CD4-positive, alpha-beta T cell (primary cell): ENCODE data around the gene SORL1-AS1.
A peak's percentile ranks its signal among the peaks of the same experiment; 100 is the strongest.

Source experiments
- ATAC-seq: fragments of 200-7000 bp; cut with Tn5 transposase; one replicate; pipeline ENCODE4 v1.10.0; 2022; ENCODE audit warnings: mild to moderate bottlenecking; ENCODE audit not compliant: poor library complexity
- CTCF ChIA-PET: fragments of 350-600 bp; sonication (Branson Sonifier 250); formaldehyde crosslinking; loops from one replicate; lab custom pipeline; 2021; ENCODE audit warnings: antibody characterized with exemption, inconsistent platforms; lab: Charles Lee
- POLR2A ChIA-PET: fragments of 350-600 bp; sonication (Branson Sonifier 250); formaldehyde crosslinking; loops from one replicate; lab custom pipeline; 2021; ENCODE audit warnings: antibody characterized with exemption, inconsistent platforms; lab: Charles Lee
- DNase-seq, 14 experiments: peaks; one replicate each; pipeline ENCODE4 v3.0.0-alpha.2; 2013 to 2020; ENCODE audit warnings: mixed read lengths in 2 of 14
- H3K27ac ChIP-seq, 2 donors: one replicate each; pipeline versions ENCODE4 v1.5.1 to v1.7.0; 2013; ENCODE audit warnings: low read length in 2 of 2, low read depth in 1 of 2, mild to moderate bottlenecking in 1 of 2
- H3K27me3 ChIP-seq, 2 experiments: 1 replicate in 1 of 2; 2 replicates in 1 of 2; pipeline versions ENCODE4 v1.6.1 to v1.7.0; 2013; ENCODE audit warnings: low read length in 2 of 2, control low read depth in 1 of 2, mild to moderate bottlenecking in 1 of 2, moderate library complexity in 1 of 2; ENCODE audit not compliant: insufficient read depth in 2 of 2, control insufficient read depth in 1 of 2
- H3K36me3 ChIP-seq: one replicate; pipeline ENCODE4 v1.6.1; 2013; ENCODE audit warnings: low read length, control low read depth; ENCODE audit not compliant: insufficient read depth
- H3K4me1 ChIP-seq: one replicate; pipeline ENCODE4 v1.6.1; 2013; ENCODE audit warnings: low read length, control low read depth; ENCODE audit not compliant: insufficient read depth
- H3K4me3 ChIP-seq: one replicate; pipeline ENCODE4 v1.5.1; 2013; ENCODE audit warnings: mild to moderate bottlenecking, low read length, moderate library complexity
- H3K9me3 ChIP-seq, 2 experiments: 1 replicate in 1 of 2; 2 replicates in 1 of 2; pipeline versions ENCODE4 v1.6.1 to v1.7.0; 2013; ENCODE audit warnings: low read length in 2 of 2, mild to moderate bottlenecking in 2 of 2, control low read depth in 1 of 2, moderate library complexity in 1 of 2; ENCODE audit not compliant: control insufficient read depth in 1 of 2, insufficient read depth in 1 of 2
- H3K27ac Mint-ChIP-seq: one replicate; pipeline ENCODE4 v1.8.0; 2020; ENCODE audit warnings: mixed read lengths
- H3K27me3 Mint-ChIP-seq: one replicate; pipeline ENCODE4 v1.8.0; 2021; ENCODE audit warnings: mixed read lengths
- H3K36me3 Mint-ChIP-seq: one replicate; pipeline ENCODE4 v1.8.0; 2021; ENCODE audit warnings: low read depth, mixed read lengths
- H3K4me1 Mint-ChIP-seq: one replicate; pipeline ENCODE4 v1.8.0; 2021; ENCODE audit warnings: low read depth, mixed read lengths
- H3K4me3 Mint-ChIP-seq: one replicate; pipeline ENCODE4 v1.8.0; 2020; ENCODE audit warnings: mild to moderate bottlenecking, mixed read lengths
- H3K9me3 Mint-ChIP-seq: one replicate; pipeline ENCODE4 v1.8.0; 2020; ENCODE audit warnings: mixed read lengths
- CTCF ChIP-seq: fragments of 200-600 bp; IDR thresholded peaks from one replicate; pipeline ENCODE4 v1.8.0; 2022; ENCODE audit warnings: antibody characterized with exemption, mild to moderate bottlenecking
- intact Hi-C, 2 experiments: fragments of 100-400 bp; cut with DNase I in 1 of 2; cut with micrococcal nuclease in 1 of 2; formaldehyde crosslinking; loops; one replicate each; pipeline versions ENCODE4 v1.15.1 to v1.9.0; 2023 to 2025; cut with DNase I, micrococcal nuclease

SORL1-AS1 gene

GRCh38 chr11:121444526-121444925 lies 8.2 kb downstream of the SORL1-AS1 start:
- H3K36me3 ChIP-seq: peaks cover 22% of the 10 kb centered on the region
- POLR2A ChIA-PET: interaction anchor here (0.6 to 10.6 kb wide), 4 partner anchors 8 to 27 kb away, joined by 3 to 326 read pairs (median 4); partner anchors contain the start of gene SORL1-AS1
- peaks cover 54% of the 10 kb centered on the region for H3K4me1 ChIP-seq
- CTCF ChIA-PET: interaction anchor here (0.9 to 1.2 kb wide), 2 partner anchors 94 to 108 kb away, joined by 3 read pairs; no protein-coding TSS in a partner anchor
- intact Hi-C loops: no loop called here
- TF ChIP-seq CTCF: no peak
- Mint-ChIP-seq H3K27me3 (no peaks in the 10 kb centered on the region), H3K9me3 (no peaks in the 10 kb centered on the region), H3K4me1 (peaks cover 83% of the 10 kb centered on the region), H3K36me3 (peaks cover 60% of the 10 kb centered on the region), H3K27ac (peak overlapping the region; percentile 92), H3K4me3 (peak overlapping the region; percentile 40)
- ATAC-seq (no peak), DNase-seq (no peak)
- no peak overlapping the region for H3K4me3 ChIP-seq
- H3K9me3 ChIP-seq: peaks cover 0 to 9% of the 10 kb centered on the region in 2 experiments
- H3K27ac ChIP-seq: no peak overlapping the region
- H3K27me3 ChIP-seq: no peaks in the 10 kb centered on the region

GRCh38 chr11:121443688-121444275 lies 9.0 kb downstream of the SORL1-AS1 start:
- peak overlapping the region; percentile 22 for H3K4me3 Mint-ChIP-seq
- H3K4me1 ChIP-seq: peaks cover 47% of the 10 kb centered on the region
- peaks cover 0 to 5% of the 10 kb centered on the region in 2 experiments for H3K9me3 ChIP-seq
- H3K4me1 Mint-ChIP-seq: peaks cover 75% of the 10 kb centered on the region
- H3K27me3 ChIP-seq: no peaks in the 10 kb centered on the region
- no peaks in the 10 kb centered on the region for H3K9me3 Mint-ChIP-seq
- ChIA-PET POLR2A (interaction anchor here (0.9 to 10.6 kb wide), 4 partner anchors 10 to 122 kb away, joined by 3 to 326 read pairs (median 4); no protein-coding TSS in a partner anchor), CTCF (interaction anchor here (1.1 to 1.2 kb wide), 2 partner anchors 9 to 95 kb away, joined by 3 read pairs; partner anchors contain the start of genes SORL1 and SORL1-AS1)
- H3K27me3 Mint-ChIP-seq: no peaks in the 10 kb centered on the region
- intact Hi-C loops: no loop called here
- no peak overlapping the region for H3K27ac ChIP-seq
- ATAC-seq (no peak), DNase-seq (peak in 1 of 14 experiments; percentile 30)
- H3K27ac Mint-ChIP-seq: peak overlapping the region; percentile 92
- no peak for TF ChIP-seq CTCF
- H3K36me3 Mint-ChIP-seq: peaks cover 55% of the 10 kb centered on the region
- H3K4me3 ChIP-seq: no peak overlapping the region
- H3K36me3 ChIP-seq: peaks cover 22% of the 10 kb centered on the region

GRCh38 chr11:121441521-121441920 lies 11.2 kb downstream of the SORL1-AS1 start:
- peaks cover 24% of the 10 kb centered on the region for H3K4me1 ChIP-seq
- no peaks in the 10 kb centered on the region for H3K27me3 Mint-ChIP-seq
- peaks cover 40% of the 10 kb centered on the region for H3K36me3 Mint-ChIP-seq
- peak overlapping the region; percentile 47 for H3K27ac Mint-ChIP-seq
- H3K27me3 ChIP-seq: no peaks in the 10 kb centered on the region
- CTCF ChIA-PET: interaction anchor here (1.3 kb wide), 1 partner anchor 42 kb away, joined by 3 read pairs; no protein-coding TSS in a partner anchor
- POLR2A ChIA-PET: interaction anchor here (0.7 to 3.8 kb wide), 5 partner anchors 9 to 40 kb away, joined by 3 to 17 read pairs (median 5); no protein-coding TSS in a partner anchor
- H3K27ac ChIP-seq: no peak overlapping the region
- no peak overlapping the region for H3K4me3 Mint-ChIP-seq
- ATAC-seq: no peak
- no peak for TF ChIP-seq CTCF
- intact Hi-C loops: no loop called here
- H3K4me3 ChIP-seq: no peak overlapping the region
- no peaks in the 10 kb centered on the region for H3K9me3 ChIP-seq
- DNase-seq: no peak
- H3K9me3 Mint-ChIP-seq: no peaks in the 10 kb centered on the region
- H3K4me1 Mint-ChIP-seq: peaks cover 72% of the 10 kb centered on the region
- peaks cover 9% of the 10 kb centered on the region for H3K36me3 ChIP-seq
